Activated T-helper 2 cell treated with anti-CD3 and anti-CD28 coated beads, Interferon-gamma antibody, Interleukin-2, Interleukin-4, amounts not matched to agents 10 μg/mL and 5 μg/mL and 100 μg/mL, durations not matched to agents 14 hours and 24 hours and 36 hours (primary cell): ENCODE results near the gene HBS1L. TPM values are rescaled to one million over a fixed set of nuclear protein-coding genes. Genes with fewer than 3 reads are reported as not detected.

Source experiments
- DNase-seq: peaks from one replicate; pipeline ENCODE4 v3.0.0; 2021; ENCODE audit warnings: low spot score
- H3K27ac Mint-ChIP-seq: one replicate; pipeline ENCODE4 v1.8.0; 2021; ENCODE audit warnings: mixed read lengths
- H3K27me3 Mint-ChIP-seq: one replicate; pipeline ENCODE4 v1.8.0; 2021; ENCODE audit warnings: low read depth, mixed read lengths
- H3K36me3 Mint-ChIP-seq: one replicate; pipeline ENCODE4 v1.8.0; 2021; ENCODE audit warnings: low read depth, mixed read lengths
- H3K4me1 Mint-ChIP-seq: one replicate; pipeline ENCODE4 v1.8.0; 2021; ENCODE audit warnings: low read depth, mixed read lengths
- H3K4me3 Mint-ChIP-seq: one replicate; pipeline ENCODE4 v1.8.0; 2021; ENCODE audit warnings: low read depth, mild to moderate bottlenecking, moderate library complexity, mixed read lengths
- H3K9me3 Mint-ChIP-seq: one replicate; pipeline ENCODE4 v1.8.0; 2021; ENCODE audit warnings: mixed read lengths
- intact Hi-C: fragments of 100-400 bp; cut with micrococcal nuclease; formaldehyde crosslinking; loops from one replicate; pipeline ENCODE4 v1.15.1; 2023
- total RNA-seq: library from RNA; stranded (reverse); gene quantifications from 2 replicates; pipeline ENCODE4 v1.2.3, GENCODE V29; 2022

The HBS1L gene
- total RNA-seq, 1 donor from 2014 or later = 99.2 TPM

- Mint-ChIP-seq H3K4me3 (peak overlapping the region; percentile 57), H3K27ac (peak overlapping the region; percentile 78), H3K36me3 (peaks cover 71% of the 10 kb centered on the region), H3K4me1 (peaks cover 52% of the 10 kb centered on the region), H3K9me3 (peaks cover 36% of the 10 kb centered on the region), H3K27me3 (no peaks in the 10 kb centered on the region)
- intact Hi-C loops = loop anchor here (1.0 to 2.0 kb wide), 6 partner anchors 35 to 690 kb away; partner anchors contain the start of gene MYB
- peak; percentile 55 for DNase-seq
Observed at GRCh38 chr6:134979142-134979541, 75.5 kb downstream of the HBS1L start.

GRCh38 chr6:134974370-134974769 is 80.3 kb downstream of the HBS1L start:
- Mint-ChIP-seq H3K27me3 (no peaks in the 10 kb centered on the region), H3K36me3 (peaks cover 79% of the 10 kb centered on the region), H3K27ac (no peak overlapping the region), H3K4me1 (peaks cover 23% of the 10 kb centered on the region), H3K4me3 (no peak overlapping the region), H3K9me3 (peaks cover 29% of the 10 kb centered on the region)
- intact Hi-C loops = no loop called here
- DNase-seq = no peak

GRCh38 chr6:134967711-134968110 is 86.9 kb downstream of the HBS1L start:
- Mint-ChIP-seq H3K36me3 (peaks cover 70% of the 10 kb centered on the region), H3K4me1 (peaks cover 3% of the 10 kb centered on the region), H3K9me3 (no peaks in the 10 kb centered on the region), H3K27me3 (no peaks in the 10 kb centered on the region), H3K27ac (no peak overlapping the region), H3K4me3 (no peak overlapping the region)
- DNase-seq = no peak
- intact Hi-C loops = no loop called here

GRCh38 chr6:134964451-134965203 is 90.0 kb downstream of the HBS1L start:
- Mint-ChIP-seq H3K27me3 (no peaks in the 10 kb centered on the region), H3K36me3 (peaks cover 80% of the 10 kb centered on the region), H3K27ac (no peak overlapping the region), H3K9me3 (peaks cover 14% of the 10 kb centered on the region), H3K4me1 (peaks cover 20% of the 10 kb centered on the region), H3K4me3 (no peak overlapping the region)
- intact Hi-C loops = loop anchor here (5.0 kb wide), 1 partner anchor 43 kb away; no protein-coding TSS in a partner anchor
- DNase-seq = no peak

- intact Hi-C loops = loop anchor here (5.0 kb wide), 1 partner anchor 45 kb away; no protein-coding TSS in a partner anchor
- H3K4me3 Mint-ChIP-seq = no peak overlapping the region
- H3K27ac Mint-ChIP-seq = peak overlapping the region; percentile 3
- no peaks in the 10 kb centered on the region for H3K27me3 Mint-ChIP-seq
- peaks cover 21% of the 10 kb centered on the region for H3K4me1 Mint-ChIP-seq
- peaks cover 20% of the 10 kb centered on the region for H3K9me3 Mint-ChIP-seq
- H3K36me3 Mint-ChIP-seq = peaks cover 81% of the 10 kb centered on the region
- DNase-seq = no peak
Observed at GRCh38 chr6:134962421-134962820, 92.2 kb downstream of the HBS1L start.

GRCh38 chr6:134961366-134961765 is 93.3 kb downstream of the HBS1L start:
- Mint-ChIP-seq H3K27ac (peak overlapping the region; percentile 4), H3K36me3 (peaks cover 83% of the 10 kb centered on the region)

GRCh38 chr6:134959603-134960002 is 95.0 kb downstream of the HBS1L start:
- H3K27ac Mint-ChIP-seq = no peak overlapping the region
- no peaks in the 10 kb centered on the region for H3K27me3 Mint-ChIP-seq
- intact Hi-C loops = loop anchor here (5.0 kb wide), 1 partner anchor 48 kb away; no protein-coding TSS in a partner anchor
- H3K9me3 Mint-ChIP-seq = peaks cover 20% of the 10 kb centered on the region
- DNase-seq = no peak
- peaks cover 69% of the 10 kb centered on the region for H3K36me3 Mint-ChIP-seq
- no peak overlapping the region for H3K4me3 Mint-ChIP-seq
- peaks cover 26% of the 10 kb centered on the region for H3K4me1 Mint-ChIP-seq

More at GRCh38 chr6:134961366-134961765, 93.3 kb downstream of the HBS1L start:
- H3K4me3 Mint-ChIP-seq = no peak overlapping the region
- peaks cover 25% of the 10 kb centered on the region for H3K4me1 Mint-ChIP-seq
- intact Hi-C loops = loop anchor here (5.0 kb wide), 1 partner anchor 46 kb away; no protein-coding TSS in a partner anchor
- no peak for DNase-seq
- no peaks in the 10 kb centered on the region for H3K27me3 Mint-ChIP-seq
- peaks cover 20% of the 10 kb centered on the region for H3K9me3 Mint-ChIP-seq

- intact Hi-C loops = no loop called here
- Mint-ChIP-seq H3K4me1 (peaks cover 18% of the 10 kb centered on the region), H3K36me3 (peaks cover 43% of the 10 kb centered on the region), H3K27me3 (no peaks in the 10 kb centered on the region), H3K27ac (no peak overlapping the region), H3K9me3 (peaks cover 20% of the 10 kb centered on the region), H3K4me3 (no peak overlapping the region)
- no peak for DNase-seq
Observed at GRCh38 chr6:134956676-134957075, 97.9 kb downstream of the HBS1L start.

- Mint-ChIP-seq H3K36me3 (peaks cover 37% of the 10 kb centered on the region), H3K27ac (no peak overlapping the region), H3K4me1 (peaks cover 12% of the 10 kb centered on the region), H3K4me3 (no peak overlapping the region), H3K9me3 (peaks cover 17% of the 10 kb centered on the region), H3K27me3 (no peaks in the 10 kb centered on the region)
- no peak for DNase-seq
- intact Hi-C loops = no loop called here
Observed at GRCh38 chr6:134956032-134956431, 98.6 kb downstream of the HBS1L start.

- H3K36me3 Mint-ChIP-seq = peaks cover 21% of the 10 kb centered on the region
- no peak overlapping the region for H3K27ac Mint-ChIP-seq
- no peak for DNase-seq
- H3K4me1 Mint-ChIP-seq = peaks cover 8% of the 10 kb centered on the region
- peaks cover 4% of the 10 kb centered on the region for H3K9me3 Mint-ChIP-seq
- no peak overlapping the region for H3K4me3 Mint-ChIP-seq
- intact Hi-C loops = no loop called here
- no peaks in the 10 kb centered on the region for H3K27me3 Mint-ChIP-seq
Observed at GRCh38 chr6:134954272-134955000, 100.2 kb downstream of the HBS1L start.

GRCh38 chr6:134951494-134952263 is 102.9 kb downstream of the HBS1L start:
- H3K4me1 Mint-ChIP-seq = peaks cover 4% of the 10 kb centered on the region
- DNase-seq = no peak
- intact Hi-C loops = no loop called here
- H3K27ac Mint-ChIP-seq = no peak overlapping the region
- H3K27me3 Mint-ChIP-seq = no peaks in the 10 kb centered on the region
- H3K9me3 Mint-ChIP-seq = no peaks in the 10 kb centered on the region
- H3K4me3 Mint-ChIP-seq = no peak overlapping the region
- peaks cover 6% of the 10 kb centered on the region for H3K36me3 Mint-ChIP-seq

GRCh38 chr6:134950482-134950881 is 104.1 kb downstream of the HBS1L start:
- Mint-ChIP-seq H3K27ac (no peak overlapping the region), H3K4me3 (no peak overlapping the region), H3K9me3 (no peaks in the 10 kb centered on the region), H3K36me3 (peaks cover 6% of the 10 kb centered on the region), H3K27me3 (no peaks in the 10 kb centered on the region), H3K4me1 (no peaks in the 10 kb centered on the region)
- intact Hi-C loops = no loop called here
- no peak for DNase-seq
